NB4 (cell line): ENCODE results near the gene TBC1D9.

Experiments used
- DNase-seq: peaks from one replicate; pipeline ENCODE4 v3.0.0; 2010; ENCODE audit warnings: low read depth
- H3K4me3 ChIP-seq: one replicate; pipeline ENCODE4 v1.5.1; 2011; ENCODE audit warnings: mild to moderate bottlenecking, low read depth, low read length, moderate library complexity
- MAX ChIP-seq: IDR thresholded peaks from 2 replicates; pipeline ENCODE4 v1.6.1; 2011; ENCODE audit warnings: low read depth, low read length
- MYC ChIP-seq: IDR thresholded peaks from 2 replicates; pipeline ENCODE4 v1.6.1; 2011; ENCODE audit warnings: low read depth, low read length
- POLR2A ChIP-seq: IDR thresholded peaks from 2 replicates; pipeline ENCODE4 v1.6.1; 2011; ENCODE audit warnings: mild to moderate bottlenecking; ENCODE audit not compliant: insufficient read length; ENCODE audit errors: extremely low read depth
- TF ChIP-seq, protein P1 (sequence below): IDR thresholded peaks from one replicate; pipeline ENCODE4 v1.5.1; 2012; ENCODE audit warnings: low read depth, low read length

The TBC1D9 gene

GRCh38 chr4:140777386-140777785 is 21.2 kb upstream of the TBC1D9 start:
- no peak for DNase-seq
- H3K4me3 ChIP-seq = no peak overlapping the region
- no peak for TF ChIP-seq MAX
- no peak for TF ChIP-seq POLR2A
- TF ChIP-seq MYC = no peak
- TF ChIP-seq, protein P1, sequence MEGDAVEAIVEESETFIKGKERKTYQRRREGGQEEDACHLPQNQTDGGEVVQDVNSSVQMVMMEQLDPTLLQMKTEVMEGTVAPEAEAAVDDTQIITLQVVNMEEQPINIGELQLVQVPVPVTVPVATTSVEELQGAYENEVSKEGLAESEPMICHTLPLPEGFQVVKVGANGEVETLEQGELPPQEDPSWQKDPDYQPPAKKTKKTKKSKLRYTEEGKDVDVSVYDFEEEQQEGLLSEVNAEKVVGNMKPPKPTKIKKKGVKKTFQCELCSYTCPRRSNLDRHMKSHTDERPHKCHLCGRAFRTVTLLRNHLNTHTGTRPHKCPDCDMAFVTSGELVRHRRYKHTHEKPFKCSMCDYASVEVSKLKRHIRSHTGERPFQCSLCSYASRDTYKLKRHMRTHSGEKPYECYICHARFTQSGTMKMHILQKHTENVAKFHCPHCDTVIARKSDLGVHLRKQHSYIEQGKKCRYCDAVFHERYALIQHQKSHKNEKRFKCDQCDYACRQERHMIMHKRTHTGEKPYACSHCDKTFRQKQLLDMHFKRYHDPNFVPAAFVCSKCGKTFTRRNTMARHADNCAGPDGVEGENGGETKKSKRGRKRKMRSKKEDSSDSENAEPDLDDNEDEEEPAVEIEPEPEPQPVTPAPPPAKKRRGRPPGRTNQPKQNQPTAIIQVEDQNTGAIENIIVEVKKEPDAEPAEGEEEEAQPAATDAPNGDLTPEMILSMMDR = no peak

DNA sequence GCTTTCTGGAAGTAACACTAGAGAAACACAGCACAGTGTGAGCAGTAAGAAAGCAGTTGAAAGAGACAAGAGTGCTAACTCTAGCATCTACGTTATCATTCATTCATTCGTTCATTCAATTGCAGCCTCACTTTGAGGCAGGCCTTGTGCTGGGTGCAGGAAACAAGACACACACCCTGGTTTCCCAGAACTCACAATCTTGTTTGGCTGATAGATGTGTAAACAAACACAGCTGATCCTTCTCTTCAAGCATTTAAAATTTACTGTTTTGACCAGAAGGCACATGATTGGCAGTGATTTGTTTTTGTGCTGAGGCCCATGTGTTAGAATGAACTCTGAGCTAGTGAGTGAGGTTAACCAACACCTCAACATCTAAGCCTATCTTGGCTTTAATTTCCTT is 20.4 kb upstream of the TBC1D9 start:
- H3K4me3 ChIP-seq = no peak overlapping the region
- TF ChIP-seq MAX = no peak
- TF ChIP-seq, protein P1 = no peak
- no peak for TF ChIP-seq POLR2A
- TF ChIP-seq MYC = no peak
- DNase-seq = no peak

DNA sequence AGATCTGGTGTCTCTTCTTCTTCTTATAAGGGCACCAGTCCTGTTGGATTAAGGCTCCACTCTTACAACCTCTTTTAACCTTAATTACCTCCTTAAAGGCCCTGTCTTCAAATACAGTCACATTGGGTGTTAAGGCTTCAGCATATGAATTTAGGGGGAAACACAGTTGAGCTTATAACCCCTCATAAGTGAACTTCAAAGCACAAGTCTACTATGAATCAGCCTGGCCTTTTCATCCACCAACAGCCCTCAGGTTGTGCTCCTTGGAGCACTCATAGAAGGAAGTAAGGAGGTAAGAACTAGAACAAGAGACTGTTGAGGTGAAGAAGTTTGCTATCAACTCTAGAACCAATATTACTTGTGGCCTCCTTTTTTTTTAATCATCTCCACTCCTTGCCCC is 18.8 kb upstream of the TBC1D9 start:
- no peak for DNase-seq
- H3K4me3 ChIP-seq = no peak overlapping the region
- TF ChIP-seq MAX (no peak), POLR2A (no peak), MYC (no peak)
- TF ChIP-seq, protein P1 = no peak

GRCh38 chr4:140774510-140774909 is 18.3 kb upstream of the TBC1D9 start:
- DNase-seq = no peak
- no peak overlapping the region for H3K4me3 ChIP-seq

GRCh38 chr4:140769209-140769608 is 13.0 kb upstream of the TBC1D9 start:
- DNase-seq = no peak
- TF ChIP-seq MAX = no peak
- TF ChIP-seq, protein P1 = no peak
- no peak for TF ChIP-seq POLR2A
- no peak for TF ChIP-seq MYC
- no peak overlapping the region for H3K4me3 ChIP-seq

More at GRCh38 chr4:140774510-140774909, 18.3 kb upstream of the TBC1D9 start:
- TF ChIP-seq MYC = no peak
- no peak for TF ChIP-seq MAX
- no peak for TF ChIP-seq POLR2A
- TF ChIP-seq, protein P1 = no peak

- TF ChIP-seq POLR2A (no peak), MYC (no peak), MAX (no peak)
- TF ChIP-seq, protein P1 = no peak
- DNase-seq = no peak
- no peak overlapping the region for H3K4me3 ChIP-seq
These were observed 8.7 kb upstream of the TBC1D9 start for GRCh38 chr4:140764785-140765392.
